A549 (cell line): Measurements from ENCODE around the gene SH3GL2.

Source experiments
- NPAS2 ChIP-seq: fragments of 250-450 bp; sonication (Bioruptor Pico); IDR thresholded peaks from 2 replicates; pipeline ENCODE4 v1.8.0; 2022; ENCODE audit warnings: mild to moderate bottlenecking, moderate library complexity, borderline replicate concordance
- TF ChIP-seq, protein P1 (sequence below): fragments of >200 bp; sonication (Bioruptor Twin); formaldehyde crosslinking; IDR thresholded peaks from 3 replicates; pipeline ENCODE4 v1.5.1; 2016
- TF ChIP-seq, protein P2 (sequence below): fragments of 250-450 bp; sonication (Bioruptor Pico); IDR thresholded peaks from 2 replicates; pipeline ENCODE4 v1.5.0; 2020; ENCODE audit warnings: low read depth, mild to moderate bottlenecking, moderate library complexity

DNA sequence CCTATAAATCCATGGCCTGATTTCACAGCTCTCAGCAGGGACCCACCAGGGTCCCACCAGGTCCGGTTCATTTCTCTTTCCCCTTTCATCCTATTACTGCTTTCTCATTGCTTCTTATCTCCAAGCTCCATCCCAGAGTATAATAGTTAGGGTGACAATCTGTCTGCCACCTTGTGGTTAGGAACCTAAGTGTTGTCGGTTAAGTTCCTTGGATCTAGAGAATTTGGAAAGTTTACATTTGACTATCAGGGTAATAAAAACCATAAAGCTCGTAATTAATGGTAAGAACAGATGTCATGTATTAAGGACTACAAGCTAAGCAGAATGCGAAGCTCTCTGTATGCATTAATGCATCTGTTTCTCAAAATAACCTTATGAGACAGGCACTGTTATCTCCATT lies 259.1 kb downstream of the SH3GL2 start:
- TF ChIP-seq, protein P1, sequence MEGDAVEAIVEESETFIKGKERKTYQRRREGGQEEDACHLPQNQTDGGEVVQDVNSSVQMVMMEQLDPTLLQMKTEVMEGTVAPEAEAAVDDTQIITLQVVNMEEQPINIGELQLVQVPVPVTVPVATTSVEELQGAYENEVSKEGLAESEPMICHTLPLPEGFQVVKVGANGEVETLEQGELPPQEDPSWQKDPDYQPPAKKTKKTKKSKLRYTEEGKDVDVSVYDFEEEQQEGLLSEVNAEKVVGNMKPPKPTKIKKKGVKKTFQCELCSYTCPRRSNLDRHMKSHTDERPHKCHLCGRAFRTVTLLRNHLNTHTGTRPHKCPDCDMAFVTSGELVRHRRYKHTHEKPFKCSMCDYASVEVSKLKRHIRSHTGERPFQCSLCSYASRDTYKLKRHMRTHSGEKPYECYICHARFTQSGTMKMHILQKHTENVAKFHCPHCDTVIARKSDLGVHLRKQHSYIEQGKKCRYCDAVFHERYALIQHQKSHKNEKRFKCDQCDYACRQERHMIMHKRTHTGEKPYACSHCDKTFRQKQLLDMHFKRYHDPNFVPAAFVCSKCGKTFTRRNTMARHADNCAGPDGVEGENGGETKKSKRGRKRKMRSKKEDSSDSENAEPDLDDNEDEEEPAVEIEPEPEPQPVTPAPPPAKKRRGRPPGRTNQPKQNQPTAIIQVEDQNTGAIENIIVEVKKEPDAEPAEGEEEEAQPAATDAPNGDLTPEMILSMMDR = no peak
- TF ChIP-seq NPAS2 (CRISPR knock-in tag) = no peak
- TF ChIP-seq, protein P2, sequence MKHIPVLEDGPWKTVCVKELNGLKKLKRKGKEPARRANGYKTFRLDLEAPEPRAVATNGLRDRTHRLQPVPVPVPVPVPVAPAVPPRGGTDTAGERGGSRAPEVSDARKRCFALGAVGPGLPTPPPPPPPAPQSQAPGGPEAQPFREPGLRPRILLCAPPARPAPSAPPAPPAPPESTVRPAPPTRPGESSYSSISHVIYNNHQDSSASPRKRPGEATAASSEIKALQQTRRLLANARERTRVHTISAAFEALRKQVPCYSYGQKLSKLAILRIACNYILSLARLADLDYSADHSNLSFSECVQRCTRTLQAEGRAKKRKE (CRISPR knock-in tag) = no peak
